HG03558 (cell line): ENCODE measurements around the gene ZBTB7B.
"Not testable (repeated sequence)": the region's sequence is repeated elsewhere in the genome, so short reads cannot be mapped to it uniquely, and the experiment has no call there.

Experiments used
- ATAC-seq: cut with Tn5 transposase; IDR thresholded peaks from one replicate; pipeline ENCODE4 v1.9.1; 2021; ENCODE audit warnings: moderate number of reproducible peaks; ENCODE audit not compliant: unreplicated experiment; ENCODE audit errors: extremely low read depth

ZBTB7B gene

DNA sequence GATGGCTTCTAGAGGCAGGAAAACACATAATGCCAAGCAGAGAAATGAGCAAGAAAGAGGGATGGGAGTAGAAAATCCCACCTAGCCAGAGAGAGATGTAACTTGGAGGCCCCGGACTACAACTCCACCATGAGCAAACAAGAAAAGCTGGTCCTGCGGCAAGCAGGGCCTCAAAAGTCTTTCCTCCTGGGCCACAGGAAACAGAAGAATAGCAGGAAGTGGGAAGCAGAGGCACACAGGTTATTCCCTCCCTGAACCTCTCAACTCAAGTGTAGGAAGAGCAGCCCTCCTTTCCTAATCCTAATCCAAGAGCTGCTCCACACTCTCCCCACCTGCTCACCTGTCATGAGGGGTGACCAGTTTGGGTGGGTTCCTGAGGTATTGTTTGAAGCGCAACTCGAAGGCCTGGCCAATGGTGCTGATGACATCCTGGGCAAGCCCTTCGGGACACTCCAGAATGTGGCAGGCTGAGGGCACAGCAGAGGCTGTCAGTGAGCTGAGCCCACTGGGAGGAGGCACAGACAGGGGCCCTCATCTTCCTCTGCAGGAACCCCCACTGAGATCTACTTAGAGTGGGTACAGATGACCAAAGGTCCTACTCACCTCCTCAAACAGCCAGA lies 35.2 kb upstream of the ZBTB7B start:
- no peak for ATAC-seq

- no peak for ATAC-seq
Measured at GRCh38 chr1:154968731-154969130, 33.9 kb upstream of the ZBTB7B start.

DNA sequence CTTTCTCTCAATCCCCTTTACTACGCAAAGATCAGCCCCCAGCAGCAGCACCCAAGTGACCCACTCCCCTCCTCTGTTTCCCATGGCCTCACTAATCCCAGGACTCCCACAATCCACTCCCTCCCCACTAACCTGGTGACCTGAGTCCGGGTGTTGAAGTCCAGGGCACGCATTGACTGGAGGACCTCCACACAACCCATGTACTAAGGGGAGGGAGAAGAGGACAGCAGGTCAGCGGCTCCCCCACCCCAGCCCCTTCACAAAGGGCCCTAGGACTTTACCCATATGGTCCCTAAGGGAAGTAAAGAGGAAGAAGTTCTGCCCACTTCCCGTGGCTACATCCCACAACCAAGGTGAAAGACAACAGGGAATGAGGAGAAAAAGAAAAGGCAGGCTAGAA lies 33.4 kb upstream of the ZBTB7B start:
- ATAC-seq = no peak

GRCh38 chr1:154969860-154970452 lies 32.6 kb upstream of the ZBTB7B start:
- no peak for ATAC-seq

GRCh38 chr1:154970631-154971340 lies 31.8 kb upstream of the ZBTB7B start, which contains the start of gene SHC1:
TSS of gene SHC1 (minus strand) at chr1:154970747. CDS start at chr1:154970526, 221 bp downstream.
- ATAC-seq = no peak

GRCh38 chr1:154971341-154971998 lies 31.1 kb upstream of the ZBTB7B start:
- no peak for ATAC-seq

DNA sequence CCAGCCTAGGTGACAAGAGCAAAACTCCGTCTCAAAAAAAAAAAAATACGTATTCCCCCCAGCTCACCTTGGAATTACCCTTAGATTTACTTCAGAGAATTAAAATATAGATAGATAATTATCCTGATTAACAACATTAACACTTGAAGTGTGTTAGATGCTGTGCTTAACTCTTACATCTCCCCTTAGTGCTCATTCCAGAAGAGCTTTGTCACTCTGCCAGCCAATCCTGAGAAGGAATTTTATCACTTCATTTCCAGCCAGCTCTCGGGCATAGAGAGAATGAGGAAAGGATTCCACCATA lies 30.4 kb upstream of the ZBTB7B start:
- ATAC-seq = no peak

GRCh38 chr1:154972517-154973343 lies 29.9 kb upstream of the ZBTB7B start:
- ATAC-seq = no peak

DNA sequence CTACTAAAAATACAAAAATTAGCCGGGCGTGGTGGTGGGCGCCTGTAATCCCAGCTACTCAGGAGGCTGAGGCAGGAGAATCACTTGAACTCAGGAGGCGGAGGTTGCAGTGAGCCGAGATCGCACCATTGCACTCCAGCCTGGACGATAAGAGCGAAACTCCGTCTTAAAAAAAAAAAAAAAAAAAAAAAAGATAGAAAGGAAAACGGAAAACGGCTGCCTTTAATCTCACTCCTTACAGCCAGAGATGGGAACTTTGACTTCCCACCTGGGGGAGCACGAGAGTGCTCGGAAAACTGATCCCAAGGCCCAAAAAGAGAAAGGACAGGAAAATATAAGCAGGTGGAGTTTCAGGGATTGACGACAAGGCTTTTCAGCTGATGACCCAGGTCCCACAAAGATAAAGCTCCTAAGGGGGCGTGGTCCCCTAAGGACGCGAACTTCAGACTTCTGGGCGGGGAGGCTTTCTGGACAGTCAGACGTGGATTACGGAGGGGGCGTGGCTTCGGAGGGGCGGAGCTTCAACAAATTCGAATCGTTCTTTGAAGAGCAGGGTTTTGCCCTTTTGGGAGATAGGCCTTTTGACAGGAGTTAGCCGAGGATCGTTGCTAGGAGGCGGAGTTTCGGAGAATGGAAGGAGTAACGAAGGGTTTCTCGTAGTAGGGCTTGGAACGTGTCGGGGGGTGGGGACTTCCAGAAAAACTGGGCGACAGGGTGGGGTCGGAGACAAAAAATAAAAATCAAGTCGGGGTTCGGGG lies 29.1 kb upstream of the ZBTB7B start:
- ATAC-seq = no peak

GRCh38 chr1:154974102-154974807 lies 28.3 kb upstream of the ZBTB7B start, which contains the start of gene CKS1B:
TSS of gene CKS1B (plus strand) at chr1:154974681. CDS start at chr1:154974746, 65 bp downstream.
- ATAC-seq = peak; percentile 54

DNA sequence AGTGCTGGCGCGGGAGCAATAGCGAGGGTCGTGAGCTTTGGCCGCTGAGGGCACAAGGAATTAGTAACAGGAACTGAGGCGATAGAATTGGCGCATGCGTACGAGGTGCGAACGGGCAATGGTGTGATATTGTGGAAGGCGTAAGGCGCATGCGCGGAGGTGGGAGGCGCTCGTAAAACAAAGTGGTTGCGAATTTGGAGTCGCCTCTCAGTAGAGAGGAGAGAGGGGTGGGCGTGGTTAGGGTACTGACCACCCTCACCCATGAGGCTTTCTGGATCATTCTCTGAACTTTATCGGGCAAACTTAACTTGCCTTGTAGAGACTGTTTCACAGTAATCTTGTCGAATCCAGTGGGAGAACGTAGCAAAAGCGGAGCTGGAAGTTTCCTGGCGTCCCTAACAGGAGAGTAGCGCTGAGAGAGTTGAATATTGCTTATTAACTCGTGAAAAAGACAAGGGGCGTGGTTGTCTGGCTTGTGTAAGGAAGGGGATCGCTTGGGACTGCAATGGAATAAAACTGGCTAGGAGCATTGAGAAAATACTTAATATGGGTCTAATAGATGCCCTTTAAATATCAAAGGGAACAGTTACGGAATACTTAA lies 27.7 kb upstream of the ZBTB7B start:
- peak; percentile 32 for ATAC-seq

GRCh38 chr1:154975409-154976059 lies 27.1 kb upstream of the ZBTB7B start:
- no peak for ATAC-seq

GRCh38 chr1:154977762-154978161 lies 24.8 kb upstream of the ZBTB7B start:
- not testable (repeated sequence) for ATAC-seq

DNA sequence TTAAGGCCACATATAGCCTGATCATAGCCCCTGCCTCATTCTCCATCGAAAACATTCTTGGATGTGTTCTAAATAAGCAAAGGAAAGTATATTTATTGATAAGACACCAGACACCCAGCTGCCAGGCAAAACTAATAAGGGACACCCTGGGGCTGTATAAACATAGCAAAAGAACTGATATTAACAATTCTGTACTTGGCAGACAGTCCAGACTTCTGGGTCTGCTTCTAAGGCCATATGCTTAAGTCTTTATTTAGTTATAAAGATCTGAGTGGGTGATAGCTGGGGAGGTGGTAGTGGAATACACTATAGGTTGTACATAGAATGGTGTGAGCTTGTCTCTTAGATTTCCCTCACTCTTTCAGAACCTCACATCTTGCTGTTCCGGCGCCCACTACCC lies 24.2 kb upstream of the ZBTB7B start:
- ATAC-seq = no peak

DNA sequence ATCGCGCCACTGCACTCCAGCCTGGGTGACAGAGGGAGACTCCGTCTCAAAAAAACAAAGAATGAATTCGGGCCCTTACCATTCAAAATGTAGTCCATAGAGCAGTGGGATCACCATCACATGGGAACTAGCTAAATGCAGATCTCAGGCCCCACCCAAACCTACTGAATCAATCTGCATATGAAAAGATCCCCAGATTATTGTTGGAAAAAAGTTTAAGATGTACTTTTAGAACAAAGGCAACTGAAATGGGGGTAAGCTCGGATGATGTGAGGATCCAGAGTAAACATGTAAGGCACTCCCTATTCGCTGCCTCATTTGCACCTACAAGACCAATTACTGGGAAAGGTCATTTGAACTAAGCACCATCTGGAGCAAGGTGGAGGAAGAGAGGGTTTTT lies 20.3 kb upstream of the ZBTB7B start:
- ATAC-seq = no peak

GRCh38 chr1:154982897-154983648 lies 19.5 kb upstream of the ZBTB7B start, which contains the start of gene FLAD1:
TSS of gene FLAD1 (plus strand) at chr1:154983344. CDS start at chr1:154983695, 351 bp downstream.
- ATAC-seq = peak; percentile 100

DNA sequence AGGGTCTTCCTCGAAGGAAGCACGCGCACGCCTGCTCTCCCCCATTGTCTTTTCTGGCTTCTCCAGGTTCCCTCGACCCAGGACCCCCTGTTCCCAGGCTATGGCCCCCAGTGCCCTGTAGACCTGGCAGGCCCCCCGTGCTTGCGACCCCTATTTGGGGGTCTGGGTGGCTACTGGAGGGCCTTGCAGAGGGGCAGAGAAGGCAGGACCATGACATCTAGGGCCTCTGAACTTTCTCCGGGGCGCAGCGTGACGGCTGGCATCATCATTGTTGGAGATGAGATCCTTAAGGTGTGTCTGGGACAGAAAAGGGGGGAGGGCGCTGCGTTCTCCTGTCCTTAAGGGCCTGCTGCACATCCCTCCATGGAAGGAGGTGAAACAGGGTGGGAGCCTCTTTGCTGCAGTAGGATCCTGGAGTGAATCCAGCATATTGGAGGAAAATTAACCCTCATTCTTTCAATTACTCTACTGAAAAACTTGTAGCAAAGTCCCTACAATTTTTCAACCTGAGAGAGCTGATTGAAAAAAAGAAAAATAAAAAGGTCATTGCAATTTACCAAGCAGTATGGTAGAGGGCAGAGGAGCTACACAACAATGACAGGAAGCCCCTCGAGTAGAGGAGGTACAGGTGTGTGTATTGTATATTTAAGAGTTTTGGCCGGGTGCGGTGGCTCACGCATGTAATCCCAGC lies 18.7 kb upstream of the ZBTB7B start:
- ATAC-seq = no peak
